ENCODE data around the gene PGBD1.
A peak's percentile ranks its signal among the peaks of the same experiment; 100 is the strongest.

PGBD1 gene

GRCh38 chr6:28240471-28240870 is 40.9 kb upstream of the PGBD1 start:
- Histone ChIP-seq H4K91ac (ENCODE audit: low read depth, low read length) (no peak overlapping the region), H3K4me2 (ENCODE audit: low read length) (no peak overlapping the region), H3K27me3 (ENCODE audit: insufficient read depth, low read length) (no peaks in the 10 kb centered on the region), H2BK5ac (ENCODE audit: low read depth, low read length, poor library complexity) (no peak overlapping the region), H3K79me2 (ENCODE audit: control insufficient read depth, insufficient read depth, low read length, poor library complexity) (no peaks in the 10 kb centered on the region), H3K18ac (ENCODE audit: low read length) (no peak overlapping the region), H3K23ac (ENCODE audit: low read length) (no peak overlapping the region), H4K8ac (ENCODE audit: low read depth, low read length) (no peak overlapping the region), H3K4me3 (ENCODE audit: low read depth, low read length) (no peak overlapping the region), H3K4ac (ENCODE audit: low read depth, low read length) (no peak overlapping the region), H2BK12ac (ENCODE audit: low read length) (no peak overlapping the region), H3K36me3 (ENCODE audit: control insufficient read depth in 1 of 2, insufficient read depth in 2 of 2, low read length in 2 of 2) (peaks cover 6 to 12% of the 10 kb centered on the region in 2 experiments), H3K14ac (ENCODE audit: low read length) (no peak overlapping the region), H3K4me1 (ENCODE audit: control insufficient read depth in 1 of 2, insufficient read depth in 2 of 2, low read length in 2 of 2) (no peaks in the 10 kb centered on the region), H2BK120ac (ENCODE audit: insufficient read depth, low read length, poor library complexity) (no peak overlapping the region), H3K79me1 (ENCODE audit: low read length) (no peaks in the 10 kb centered on the region), H4K12ac (ENCODE audit: low read depth, low read length) (no peak overlapping the region), H2AK5ac (ENCODE audit: low read length) (no peak overlapping the region), H3K9ac (ENCODE audit: low read length) (no peak overlapping the region), H3K27ac (ENCODE audit: low read depth, low read length) (no peak overlapping the region), H2AFZ (ENCODE audit: insufficient read depth, low read length, poor library complexity) (no peak overlapping the region), H3K9me3 (ENCODE audit: insufficient read depth, low read depth, low read length) (peaks cover 3% of the 10 kb centered on the region)
- no peak for DNase-seq
- no CpG with 5 or more reads among the region's 1 CpG for WGBS (ENCODE audit: extremely low coverage, insufficient coverage, insufficient read length)

GRCh38 chr6:28243946-28244345 is 37.4 kb upstream of the PGBD1 start:
- no peaks in the 10 kb centered on the region for H3K27me3 ChIP-seq (ENCODE audit: insufficient read depth, low read length)
- no peak overlapping the region for H2AK5ac ChIP-seq (ENCODE audit: low read length)
- H3K4me2 ChIP-seq (ENCODE audit: low read length) = no peak overlapping the region
- no peak overlapping the region for H4K91ac ChIP-seq (ENCODE audit: low read depth, low read length)
- no peak for DNase-seq
- H3K23ac ChIP-seq (ENCODE audit: low read length) = no peak overlapping the region
- H3K36me3 ChIP-seq (ENCODE audit: control insufficient read depth in 1 of 2, insufficient read depth in 2 of 2, low read length in 2 of 2) = peaks cover 6 to 20% of the 10 kb centered on the region in 2 experiments
- no peak overlapping the region for H3K27ac ChIP-seq (ENCODE audit: low read depth, low read length)
- H2BK12ac ChIP-seq (ENCODE audit: low read length) = no peak overlapping the region
- H3K4me3 ChIP-seq (ENCODE audit: low read depth, low read length) = no peak overlapping the region
- no peak overlapping the region for H2BK5ac ChIP-seq (ENCODE audit: low read depth, low read length, poor library complexity)
- no peaks in the 10 kb centered on the region for H3K79me1 ChIP-seq (ENCODE audit: low read length)
- WGBS (ENCODE audit: extremely low coverage, insufficient coverage, insufficient read length) = no CpG with 5 or more reads among the region's 3 CpGs
- no peak overlapping the region for H4K12ac ChIP-seq (ENCODE audit: low read depth, low read length)
- H2AFZ ChIP-seq (ENCODE audit: insufficient read depth, low read length, poor library complexity) = no peak overlapping the region
- no peak overlapping the region for H3K9ac ChIP-seq (ENCODE audit: low read length)
- no peak overlapping the region for H2BK120ac ChIP-seq (ENCODE audit: insufficient read depth, low read length, poor library complexity)
- no peaks in the 10 kb centered on the region for H3K9me3 ChIP-seq (ENCODE audit: insufficient read depth, low read depth, low read length)
- no peaks in the 10 kb centered on the region for H3K79me2 ChIP-seq (ENCODE audit: control insufficient read depth, insufficient read depth, low read length, poor library complexity)
- H4K8ac ChIP-seq (ENCODE audit: low read depth, low read length) = no peak overlapping the region
- H3K14ac ChIP-seq (ENCODE audit: low read length) = no peak overlapping the region
- H3K18ac ChIP-seq (ENCODE audit: low read length) = no peak overlapping the region
- no peaks in the 10 kb centered on the region for H3K4me1 ChIP-seq (ENCODE audit: control insufficient read depth in 1 of 2, insufficient read depth in 2 of 2, low read length in 2 of 2)
- H3K4ac ChIP-seq (ENCODE audit: low read depth, low read length) = no peak overlapping the region

GRCh38 chr6:28245206-28245941 is 36.0 kb upstream of the PGBD1 start:
- Histone ChIP-seq H2BK120ac (ENCODE audit: insufficient read depth, low read length, poor library complexity) (no peak overlapping the region), H3K4me1 (ENCODE audit: control insufficient read depth in 1 of 2, insufficient read depth in 2 of 2, low read length in 2 of 2) (no peaks in the 10 kb centered on the region), H3K9me3 (ENCODE audit: insufficient read depth, low read depth, low read length) (no peaks in the 10 kb centered on the region), H3K4ac (ENCODE audit: low read depth, low read length) (no peak overlapping the region), H4K12ac (ENCODE audit: low read depth, low read length) (no peak overlapping the region), H3K18ac (ENCODE audit: low read length) (no peak overlapping the region), H3K23ac (ENCODE audit: low read length) (no peak overlapping the region), H4K91ac (ENCODE audit: low read depth, low read length) (no peak overlapping the region), H3K4me2 (ENCODE audit: low read length) (no peak overlapping the region), H3K79me2 (ENCODE audit: control insufficient read depth, insufficient read depth, low read length, poor library complexity) (no peaks in the 10 kb centered on the region), H2BK12ac (ENCODE audit: low read length) (no peak overlapping the region), H2AK5ac (ENCODE audit: low read length) (no peak overlapping the region), H3K4me3 (ENCODE audit: low read depth, low read length) (no peak overlapping the region), H3K14ac (ENCODE audit: low read length) (no peak overlapping the region), H4K8ac (ENCODE audit: low read depth, low read length) (no peak overlapping the region), H3K27ac (ENCODE audit: low read depth, low read length) (no peak overlapping the region), H3K36me3 (ENCODE audit: control insufficient read depth in 1 of 2, insufficient read depth in 2 of 2, low read length in 2 of 2) (peaks cover 6 to 22% of the 10 kb centered on the region in 2 experiments), H3K79me1 (ENCODE audit: low read length) (no peaks in the 10 kb centered on the region), H3K9ac (ENCODE audit: low read length) (no peak overlapping the region), H3K27me3 (ENCODE audit: insufficient read depth, low read length) (no peaks in the 10 kb centered on the region), H2BK5ac (ENCODE audit: low read depth, low read length, poor library complexity) (no peak overlapping the region), H2AFZ (ENCODE audit: insufficient read depth, low read length, poor library complexity) (no peak overlapping the region)
- DNase-seq = peak; percentile 78 to 91
- WGBS (ENCODE audit: extremely low coverage, insufficient coverage, insufficient read length) = no CpG with 5 or more reads among the region's 6 CpGs

GRCh38 chr6:28248916-28249315 is 32.5 kb upstream of the PGBD1 start:
- no peak overlapping the region for H4K91ac ChIP-seq (ENCODE audit: low read depth, low read length)
- no CpG with 5 or more reads among the region's 1 CpG for WGBS (ENCODE audit: extremely low coverage, insufficient coverage, insufficient read length)
- no peak overlapping the region for H3K4me3 ChIP-seq (ENCODE audit: low read depth, low read length)
- H4K8ac ChIP-seq (ENCODE audit: low read depth, low read length) = no peak overlapping the region
- no peak overlapping the region for H3K23ac ChIP-seq (ENCODE audit: low read length)
- H3K27me3 ChIP-seq (ENCODE audit: insufficient read depth, low read length) = no peaks in the 10 kb centered on the region
- peaks cover 6 to 9% of the 10 kb centered on the region in 2 experiments for H3K4me1 ChIP-seq (ENCODE audit: control insufficient read depth in 1 of 2, insufficient read depth in 2 of 2, low read length in 2 of 2)
- no peak overlapping the region for H3K4ac ChIP-seq (ENCODE audit: low read depth, low read length)
- peaks cover 3% of the 10 kb centered on the region for H3K9me3 ChIP-seq (ENCODE audit: insufficient read depth, low read depth, low read length)
- H3K14ac ChIP-seq (ENCODE audit: low read length) = no peak overlapping the region
- no peak overlapping the region for H3K4me2 ChIP-seq (ENCODE audit: low read length)
- H3K36me3 ChIP-seq (ENCODE audit: control insufficient read depth in 1 of 2, insufficient read depth in 2 of 2, low read length in 2 of 2) = peaks cover 6 to 22% of the 10 kb centered on the region in 2 experiments
- H3K9ac ChIP-seq (ENCODE audit: low read length) = no peak overlapping the region
- H2AK5ac ChIP-seq (ENCODE audit: low read length) = no peak overlapping the region
- H2BK120ac ChIP-seq (ENCODE audit: insufficient read depth, low read length, poor library complexity) = no peak overlapping the region
- H3K79me2 ChIP-seq (ENCODE audit: control insufficient read depth, insufficient read depth, low read length, poor library complexity) = no peaks in the 10 kb centered on the region
- H3K18ac ChIP-seq (ENCODE audit: low read length) = no peak overlapping the region
- H2AFZ ChIP-seq (ENCODE audit: insufficient read depth, low read length, poor library complexity) = no peak overlapping the region
- no peak overlapping the region for H2BK12ac ChIP-seq (ENCODE audit: low read length)
- no peak overlapping the region for H2BK5ac ChIP-seq (ENCODE audit: low read depth, low read length, poor library complexity)
- H3K79me1 ChIP-seq (ENCODE audit: low read length) = no peaks in the 10 kb centered on the region
- no peak for DNase-seq
- no peak overlapping the region for H3K27ac ChIP-seq (ENCODE audit: low read depth, low read length)
- H4K12ac ChIP-seq (ENCODE audit: low read depth, low read length) = no peak overlapping the region
